Measurements from ENCODE around the gene ZBTB38. TPM values are rescaled to one million over a fixed set of nuclear protein-coding genes. Genes with fewer than 3 reads are reported as not detected.
A peak's percentile ranks its signal among the peaks of the same experiment; 100 is the strongest.

Gene ZBTB38, protein sequence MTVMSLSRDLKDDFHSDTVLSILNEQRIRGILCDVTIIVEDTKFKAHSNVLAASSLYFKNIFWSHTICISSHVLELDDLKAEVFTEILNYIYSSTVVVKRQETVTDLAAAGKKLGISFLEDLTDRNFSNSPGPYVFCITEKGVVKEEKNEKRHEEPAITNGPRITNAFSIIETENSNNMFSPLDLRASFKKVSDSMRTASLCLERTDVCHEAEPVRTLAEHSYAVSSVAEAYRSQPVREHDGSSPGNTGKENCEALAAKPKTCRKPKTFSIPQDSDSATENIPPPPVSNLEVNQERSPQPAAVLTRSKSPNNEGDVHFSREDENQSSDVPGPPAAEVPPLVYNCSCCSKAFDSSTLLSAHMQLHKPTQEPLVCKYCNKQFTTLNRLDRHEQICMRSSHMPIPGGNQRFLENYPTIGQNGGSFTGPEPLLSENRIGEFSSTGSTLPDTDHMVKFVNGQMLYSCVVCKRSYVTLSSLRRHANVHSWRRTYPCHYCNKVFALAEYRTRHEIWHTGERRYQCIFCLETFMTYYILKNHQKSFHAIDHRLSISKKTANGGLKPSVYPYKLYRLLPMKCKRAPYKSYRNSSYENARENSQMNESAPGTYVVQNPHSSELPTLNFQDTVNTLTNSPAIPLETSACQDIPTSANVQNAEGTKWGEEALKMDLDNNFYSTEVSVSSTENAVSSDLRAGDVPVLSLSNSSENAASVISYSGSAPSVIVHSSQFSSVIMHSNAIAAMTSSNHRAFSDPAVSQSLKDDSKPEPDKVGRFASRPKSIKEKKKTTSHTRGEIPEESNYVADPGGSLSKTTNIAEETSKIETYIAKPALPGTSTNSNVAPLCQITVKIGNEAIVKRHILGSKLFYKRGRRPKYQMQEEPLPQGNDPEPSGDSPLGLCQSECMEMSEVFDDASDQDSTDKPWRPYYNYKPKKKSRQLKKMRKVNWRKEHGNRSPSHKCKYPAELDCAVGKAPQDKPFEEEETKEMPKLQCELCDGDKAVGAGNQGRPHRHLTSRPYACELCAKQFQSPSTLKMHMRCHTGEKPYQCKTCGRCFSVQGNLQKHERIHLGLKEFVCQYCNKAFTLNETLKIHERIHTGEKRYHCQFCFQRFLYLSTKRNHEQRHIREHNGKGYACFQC (N-terminal part only)
- 92.8 and 96.4 TPM in 2 replicates for total RNA-seq (2014; rRNA removed; shearing (Covaris generic))

DNA sequence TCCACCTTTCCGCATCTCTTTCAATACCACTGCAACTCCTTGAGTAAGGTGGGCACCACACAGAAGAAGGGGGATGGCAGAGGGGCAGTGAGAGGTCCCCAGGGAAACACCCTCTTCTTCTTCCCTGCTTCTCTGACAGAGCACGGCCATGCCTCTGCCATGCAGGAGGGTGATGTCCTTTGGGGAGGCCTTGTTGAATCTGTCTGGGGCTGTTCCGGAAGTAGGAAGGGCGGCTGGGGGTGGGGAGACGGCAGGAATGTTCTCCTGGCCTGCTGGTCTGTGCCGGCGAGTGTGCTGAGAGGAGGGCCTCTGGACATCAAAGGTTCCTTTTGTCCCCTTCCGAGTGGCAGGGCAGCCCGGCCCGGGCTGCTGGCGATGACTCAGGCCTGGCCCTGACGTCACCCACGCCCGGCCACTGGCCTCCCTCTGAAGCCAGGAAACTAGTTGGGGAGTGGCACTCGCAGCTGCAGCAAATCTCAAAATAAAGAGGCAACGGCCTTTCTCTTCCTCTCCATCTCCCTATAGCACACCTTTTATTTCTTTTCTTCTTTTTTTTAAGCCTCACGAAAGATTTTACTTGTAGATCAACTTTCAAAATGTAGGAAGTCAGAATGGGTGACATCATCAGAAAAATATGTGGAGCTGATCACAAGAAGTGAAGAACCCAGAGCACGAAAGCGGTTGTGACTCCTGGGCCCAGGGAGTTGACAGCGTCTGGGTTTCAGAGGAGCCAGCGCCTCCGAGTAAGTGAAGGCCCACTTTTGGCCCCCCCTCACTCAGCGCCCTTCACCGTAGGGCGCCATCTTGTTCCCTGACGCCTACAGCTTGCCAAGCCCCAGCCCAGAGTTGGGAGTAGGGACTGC, at the start of gene ZBTB38:
Gene ZBTB38, plus strand, starts transcription at position 443 of the 863 bp plus-strand sequence. CDS start 73,885 bp downstream, outside the sequence.
- DNase-seq (ENCODE audit: low read depth): peak; percentile 99

DNA sequence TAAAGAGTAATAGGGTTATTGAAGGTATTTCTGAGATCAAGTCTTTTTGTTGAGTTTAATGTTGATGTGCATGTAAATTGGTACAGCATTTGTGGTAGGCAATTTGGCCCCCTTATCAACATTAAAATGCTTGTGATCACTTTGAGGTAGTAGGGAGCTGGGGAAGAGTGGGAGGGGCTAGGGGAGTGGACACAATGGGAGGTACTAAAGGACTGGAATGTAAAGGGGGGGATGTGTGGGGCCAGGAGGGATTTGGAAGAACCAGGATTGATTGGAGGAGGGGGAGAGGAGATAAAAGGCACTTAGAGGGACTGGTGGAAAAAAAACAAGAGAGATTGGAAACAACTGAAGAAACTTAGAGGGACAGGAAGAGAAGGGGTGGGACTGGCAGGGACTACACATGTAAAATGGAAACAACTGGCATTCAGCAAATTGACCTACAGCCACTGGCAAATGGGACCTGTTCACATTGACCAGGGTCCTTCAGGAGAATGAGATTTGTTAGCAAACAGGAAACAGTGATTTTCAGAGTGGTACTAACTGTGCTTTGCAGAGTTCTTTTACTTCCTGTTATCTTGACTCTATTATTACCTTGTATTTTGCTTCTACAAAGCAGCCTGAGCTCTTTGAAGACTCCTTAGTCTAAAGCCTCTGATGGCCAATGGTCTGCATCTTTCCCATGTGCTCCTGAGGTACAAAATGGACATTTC, 47.8 kb upstream of the ZBTB38 start:
- no peak for DNase-seq (ENCODE audit: low read depth)

DNA sequence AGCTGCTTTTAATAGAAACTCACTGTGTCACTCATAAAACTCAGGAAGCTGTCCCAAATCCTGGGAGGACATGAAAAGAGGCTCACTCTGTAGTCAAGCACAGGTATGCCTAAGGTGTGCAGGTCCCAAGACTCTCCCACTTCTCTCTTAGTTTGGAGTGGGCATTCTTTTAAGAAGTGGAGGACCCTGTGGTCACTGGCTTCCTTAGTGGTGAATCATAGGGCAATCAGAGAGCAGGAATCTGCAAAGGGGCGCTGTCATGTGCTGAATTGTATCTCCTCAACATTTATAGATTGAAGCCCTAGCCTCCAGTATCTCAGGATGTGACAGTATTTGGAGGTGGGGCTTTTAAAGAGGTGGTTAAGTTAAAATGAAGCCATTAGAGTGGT, 47.2 kb upstream of the ZBTB38 start:
- DNase-seq (ENCODE audit: low read depth): peak; percentile 75

DNA sequence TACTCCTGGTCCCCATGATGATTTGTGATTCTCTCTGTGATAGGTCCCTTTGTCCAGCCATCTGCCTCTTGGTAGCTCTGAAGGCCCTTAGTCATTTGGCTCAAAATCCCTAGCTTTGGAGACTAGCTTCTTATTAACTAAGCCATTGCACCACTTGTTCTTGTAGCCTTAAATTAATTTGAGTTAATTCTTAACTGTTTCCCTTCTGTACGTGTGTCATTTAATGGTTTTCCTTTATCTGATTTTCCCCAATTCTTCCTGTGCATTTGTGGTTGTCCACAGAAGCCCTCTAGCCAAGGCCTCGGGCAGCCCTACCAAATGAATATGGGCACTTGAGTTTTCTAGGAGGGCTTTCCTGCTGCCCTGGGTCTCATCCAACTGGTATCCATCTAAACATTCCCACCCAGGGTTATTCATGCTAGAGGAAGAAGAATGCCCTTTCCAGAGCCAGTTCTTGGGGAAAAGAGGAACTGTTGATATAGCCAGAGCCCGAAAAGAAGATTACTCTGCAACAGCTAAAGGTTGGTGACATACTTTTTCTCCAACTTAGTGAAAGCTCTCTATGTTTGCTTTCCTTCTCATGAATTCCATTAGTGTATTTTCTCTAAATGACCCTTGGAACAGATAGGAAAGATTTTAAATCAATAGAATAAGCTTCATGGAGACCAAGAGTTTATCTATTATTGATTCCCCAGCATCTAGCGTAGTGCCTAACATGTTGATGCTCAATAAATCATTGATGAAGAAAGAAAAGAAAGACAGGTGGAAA, 44.2 kb upstream of the ZBTB38 start:
- peak; percentile 19 for DNase-seq (ENCODE audit: low read depth)

DNA sequence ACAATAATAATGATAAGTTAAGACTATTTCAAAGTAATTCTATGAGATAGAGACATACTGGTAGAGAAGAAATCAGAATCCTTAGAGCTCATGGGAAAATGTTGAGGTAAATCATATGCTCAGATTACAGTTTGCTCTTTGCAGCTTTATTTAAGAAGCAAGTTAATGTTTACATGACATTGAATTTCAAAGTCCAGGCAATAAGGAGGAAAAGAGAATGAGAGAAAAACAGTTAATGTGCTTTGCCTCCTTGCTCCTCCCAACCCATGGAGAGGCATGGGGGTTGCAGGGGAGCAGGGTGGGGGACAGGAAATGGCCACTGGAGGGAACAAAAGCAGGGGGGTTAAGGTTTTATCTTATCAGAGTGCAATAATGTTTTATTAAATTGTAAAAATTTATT, 42.2 kb upstream of the ZBTB38 start:
- DNase-seq (ENCODE audit: low read depth): no peak

DNA sequence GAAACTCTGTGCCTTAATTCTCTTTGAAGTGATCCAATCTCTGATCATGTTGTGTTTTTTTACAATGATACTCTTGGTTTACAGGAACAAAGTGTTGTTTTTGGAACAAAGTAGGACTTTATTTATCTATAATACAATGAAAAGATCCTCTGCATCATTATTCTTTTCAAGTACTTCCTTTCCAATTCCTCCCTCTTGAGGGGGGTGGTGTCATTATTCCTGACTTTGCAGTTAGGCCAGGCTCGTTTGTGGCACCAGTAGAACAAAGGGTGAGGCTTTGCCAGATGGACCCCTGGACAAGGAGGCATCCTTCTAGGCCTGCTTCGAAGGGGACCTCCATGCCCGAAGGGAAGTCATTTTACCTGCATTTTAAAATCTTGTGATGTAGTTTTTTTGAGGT, 41.7 kb upstream of the ZBTB38 start:
- DNase-seq (ENCODE audit: low read depth): no peak

DNA sequence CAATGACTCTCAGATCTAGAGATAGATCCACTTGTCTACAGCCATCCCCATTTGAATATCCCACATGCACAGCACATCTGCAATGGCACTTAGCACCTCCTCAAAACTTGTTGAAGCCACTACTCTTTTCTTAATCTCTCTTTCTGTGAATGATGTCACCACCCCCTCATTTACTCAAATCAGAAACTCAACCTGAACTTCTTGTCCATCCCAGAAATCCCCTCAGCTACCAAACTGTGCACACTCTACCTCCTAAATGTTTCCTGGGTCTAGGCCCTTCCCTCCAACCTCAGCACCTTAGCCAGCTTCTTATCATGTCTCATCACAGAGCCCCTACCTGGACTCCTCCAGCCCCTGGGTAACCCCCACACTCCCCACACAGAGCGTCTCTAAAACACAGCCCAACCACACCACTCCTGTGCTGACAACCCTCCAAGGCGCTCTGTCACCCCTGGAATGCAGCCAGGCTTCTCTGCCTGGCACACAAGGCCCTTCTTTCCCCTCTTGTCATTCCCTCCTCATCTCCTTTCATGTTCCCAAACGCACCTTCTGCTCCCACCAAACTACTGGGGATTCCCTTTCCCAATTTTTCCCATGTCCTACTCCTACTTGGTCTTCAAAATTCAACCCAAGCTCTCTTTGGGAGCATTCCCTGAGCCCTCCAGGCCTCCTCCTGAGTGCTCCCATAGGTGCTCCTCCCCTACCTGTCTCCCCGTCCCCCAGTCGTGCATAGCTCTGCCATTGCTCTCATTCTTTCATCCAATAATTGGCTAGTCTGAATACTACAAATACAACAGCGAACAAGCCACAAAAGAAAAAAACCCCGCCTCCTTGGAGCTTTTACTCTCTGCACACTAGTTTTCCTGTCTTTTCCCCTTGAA, 39.8 kb upstream of the ZBTB38 start:
- peak; percentile 35 for DNase-seq (ENCODE audit: low read depth)

DNA sequence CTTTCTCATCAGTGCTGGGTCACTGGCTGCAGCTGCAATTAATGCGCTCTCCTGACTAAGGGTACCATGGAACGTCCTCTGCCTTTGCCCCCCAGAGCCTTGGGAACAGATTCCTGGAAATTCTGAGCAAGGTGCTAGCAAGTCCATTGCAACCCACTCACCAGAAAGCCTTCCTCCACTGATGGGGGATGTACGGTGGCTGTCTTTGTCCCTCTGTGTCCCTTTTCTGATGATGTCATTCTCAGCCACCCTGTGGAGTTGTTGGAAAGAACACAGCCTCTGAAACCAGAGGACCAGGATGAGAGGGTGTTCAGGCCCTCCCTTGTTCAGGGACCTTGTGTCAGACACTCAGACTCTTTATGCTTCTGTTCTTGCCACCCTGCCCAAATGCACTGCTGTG, 38.1 kb upstream of the ZBTB38 start:
- no peak for DNase-seq (ENCODE audit: low read depth)

DNA sequence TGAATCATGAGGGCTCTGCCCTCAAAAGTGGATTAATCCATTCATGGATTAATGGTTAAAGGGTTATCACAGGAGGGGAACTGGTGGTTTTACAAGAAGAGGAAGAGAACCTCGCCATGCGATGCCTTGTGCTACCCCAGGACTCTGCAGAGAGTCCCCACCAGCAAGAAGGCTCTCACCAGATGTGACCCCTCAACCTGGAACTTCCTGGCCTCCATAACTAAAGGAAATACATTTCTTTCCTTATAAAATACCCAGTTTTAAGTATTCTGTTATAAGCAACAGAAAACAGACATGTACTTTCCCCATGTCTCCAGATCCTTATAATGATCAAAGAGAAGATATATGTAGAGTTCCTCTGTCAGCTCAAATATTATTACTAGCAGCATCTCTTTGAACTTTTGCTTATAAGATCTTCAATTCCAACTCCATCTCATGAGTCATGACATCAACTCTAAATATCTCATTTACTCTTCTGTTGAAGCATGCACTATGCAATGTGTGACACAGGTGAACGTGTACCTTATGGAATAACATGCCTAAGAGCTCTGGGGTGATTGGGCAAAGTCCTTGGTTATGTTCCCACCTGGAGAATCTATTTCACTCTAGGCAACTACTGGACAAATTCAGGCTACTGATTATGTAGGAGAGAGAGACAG, 37.5 kb upstream of the ZBTB38 start:
- DNase-seq (ENCODE audit: low read depth): peak; percentile 45

DNA sequence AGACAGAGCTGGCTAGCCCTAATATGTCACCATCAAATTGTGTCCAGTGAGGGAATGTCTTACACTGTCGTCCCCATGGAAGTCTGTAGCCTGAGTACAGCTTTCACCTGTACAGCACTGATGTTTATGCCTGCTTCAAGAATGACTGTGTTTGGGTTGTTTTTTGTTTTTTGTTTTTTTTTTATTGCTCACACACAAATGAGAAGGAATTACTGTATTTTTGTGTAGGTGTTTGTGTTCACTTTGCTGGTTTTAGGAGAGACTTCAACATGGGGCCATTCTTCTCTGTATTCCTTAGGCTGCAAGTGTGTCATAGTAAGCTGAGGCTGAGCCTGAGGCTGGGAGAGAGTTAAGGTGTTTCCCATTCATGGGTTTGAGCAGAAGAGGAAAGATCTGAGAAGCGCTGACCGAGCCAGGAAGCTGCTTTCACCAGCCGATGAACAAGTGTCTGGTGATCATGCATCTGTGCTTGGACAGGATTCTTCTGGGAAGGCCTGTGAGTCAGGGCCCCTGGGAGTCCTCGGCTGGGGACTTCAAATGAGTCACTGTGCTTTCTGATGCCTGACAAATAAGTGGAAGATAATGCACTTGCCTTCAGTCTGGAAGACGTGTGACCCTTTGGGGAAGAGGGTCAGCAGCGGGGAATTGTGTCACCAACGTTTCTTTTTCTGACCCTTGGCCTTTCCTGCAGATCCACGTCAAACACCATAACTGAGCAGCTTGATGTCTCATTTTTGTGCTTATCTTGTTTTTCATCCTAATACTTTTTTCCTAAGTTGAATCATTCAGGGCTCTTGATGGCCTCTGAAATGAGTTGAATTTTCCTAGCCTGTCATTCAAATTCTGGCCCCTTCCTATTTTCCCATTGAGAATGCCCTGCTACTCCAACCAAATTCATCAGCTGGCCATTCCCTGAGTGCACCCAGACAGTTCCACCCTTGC, 36.7 kb upstream of the ZBTB38 start:
- DNase-seq (ENCODE audit: low read depth): peak; percentile 100

DNA sequence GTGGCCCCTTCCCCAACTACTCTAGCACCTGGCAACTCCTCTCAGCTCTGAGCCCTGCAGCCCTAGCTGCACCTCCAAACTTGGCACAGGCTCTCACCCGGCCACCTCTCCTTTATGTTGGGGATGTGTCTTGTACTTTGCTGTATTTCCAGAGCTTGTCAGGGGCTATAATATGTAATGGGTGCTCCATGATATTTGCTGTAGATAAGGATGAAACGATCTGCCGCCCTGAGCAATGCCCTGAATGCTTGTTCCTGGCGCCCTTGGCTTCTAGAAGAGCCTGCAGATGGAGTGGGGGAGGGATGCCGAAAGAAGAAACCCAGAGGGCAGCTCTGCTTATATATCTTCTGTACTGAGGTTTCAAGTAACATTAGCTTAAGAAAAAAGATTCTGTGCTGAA, 35.9 kb upstream of the ZBTB38 start:
- DNase-seq (ENCODE audit: low read depth): no peak

DNA sequence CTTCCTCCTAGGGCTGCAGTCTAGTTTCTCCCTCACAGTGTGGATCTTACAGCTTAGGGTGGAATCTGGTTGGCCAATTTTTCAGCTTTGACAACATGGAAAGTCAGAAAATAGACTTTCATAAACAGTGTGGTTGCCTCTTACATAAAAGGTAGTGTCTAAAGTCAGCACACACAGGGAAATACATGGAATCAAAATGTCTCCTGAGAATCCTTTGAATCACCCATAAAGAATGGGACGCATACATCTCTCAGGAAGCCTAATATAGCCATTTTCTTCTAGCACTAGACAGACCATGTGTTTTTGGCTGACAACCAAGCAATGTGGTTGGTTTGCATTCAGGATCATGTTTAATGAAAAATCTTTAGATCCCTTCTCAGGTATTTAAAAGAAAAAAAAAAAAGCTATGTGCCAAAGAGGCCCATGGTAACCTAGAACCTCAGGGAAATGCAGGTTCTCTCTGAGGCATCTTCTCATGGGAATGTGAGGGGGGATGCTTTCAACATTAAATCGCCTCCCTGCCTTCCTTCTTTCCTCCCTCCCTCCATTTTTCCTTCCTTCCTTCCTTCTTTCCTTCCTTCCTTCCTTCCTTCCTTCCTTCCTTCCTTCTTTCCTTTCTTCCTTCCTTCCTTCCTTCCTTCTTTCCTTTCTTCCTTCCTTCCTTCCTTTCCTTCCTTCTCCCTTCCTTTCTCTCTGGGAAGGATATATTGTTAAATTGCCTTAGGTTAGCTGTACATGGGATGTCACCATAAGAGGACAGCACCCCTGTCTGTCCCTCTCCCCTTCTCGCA, 34.3 kb upstream of the ZBTB38 start:
- DNase-seq (ENCODE audit: low read depth): peak; percentile 35

DNA sequence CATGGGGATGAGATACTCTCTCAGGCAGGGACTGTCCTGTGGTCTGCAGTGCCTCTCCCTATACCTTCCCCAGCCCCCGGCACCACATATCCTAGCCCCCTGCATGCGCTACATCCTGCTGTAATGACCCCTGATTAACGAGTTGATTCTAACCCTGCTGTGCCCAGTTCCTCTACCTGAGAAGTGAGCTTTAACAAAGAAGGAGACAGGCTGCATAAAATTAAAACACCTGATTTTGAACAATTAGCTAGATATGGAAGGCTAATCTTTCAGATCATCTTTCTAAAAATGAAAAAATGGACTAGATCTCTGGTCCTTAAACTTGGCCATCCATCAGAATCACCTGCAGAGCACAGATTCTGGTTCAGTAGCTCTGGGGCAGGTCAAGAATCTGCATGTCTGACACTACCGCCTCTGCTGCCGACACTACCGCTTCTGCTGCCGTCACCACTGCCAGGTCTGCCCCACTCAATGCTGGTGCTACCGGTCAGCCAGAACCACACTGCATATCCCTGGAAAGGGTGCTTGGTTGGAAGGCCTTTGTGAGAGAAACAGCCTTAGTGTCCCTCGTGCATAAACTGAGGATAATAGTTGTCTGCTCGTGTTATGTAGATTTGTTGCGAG, 33.6 kb upstream of the ZBTB38 start:
- DNase-seq (ENCODE audit: low read depth): no peak

DNA sequence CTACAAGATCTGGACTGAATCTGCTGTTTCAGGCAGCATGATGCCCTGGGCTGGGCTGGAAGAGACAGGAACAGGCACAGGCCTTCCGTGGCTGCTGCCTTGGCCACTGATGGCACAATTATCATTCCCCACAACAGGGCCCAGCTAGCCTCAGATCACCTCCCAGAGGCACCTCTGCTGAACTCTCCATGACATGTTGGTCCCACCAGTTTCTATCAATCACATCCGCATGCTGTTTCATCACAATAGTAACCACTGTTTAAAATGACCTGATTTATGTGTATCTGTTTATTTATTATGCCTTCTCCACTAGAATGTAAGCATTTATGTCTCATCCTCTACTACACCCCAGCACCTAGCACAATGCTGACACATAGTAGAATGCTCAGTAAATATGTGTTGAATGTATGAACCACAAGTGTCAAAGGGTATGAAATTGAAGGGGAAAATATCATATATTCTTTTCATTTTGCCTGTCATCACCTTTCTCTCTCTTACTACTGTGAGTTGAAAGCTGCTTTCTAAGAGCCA, 32.7 kb upstream of the ZBTB38 start:
- DNase-seq (ENCODE audit: low read depth): peak; percentile 67

DNA sequence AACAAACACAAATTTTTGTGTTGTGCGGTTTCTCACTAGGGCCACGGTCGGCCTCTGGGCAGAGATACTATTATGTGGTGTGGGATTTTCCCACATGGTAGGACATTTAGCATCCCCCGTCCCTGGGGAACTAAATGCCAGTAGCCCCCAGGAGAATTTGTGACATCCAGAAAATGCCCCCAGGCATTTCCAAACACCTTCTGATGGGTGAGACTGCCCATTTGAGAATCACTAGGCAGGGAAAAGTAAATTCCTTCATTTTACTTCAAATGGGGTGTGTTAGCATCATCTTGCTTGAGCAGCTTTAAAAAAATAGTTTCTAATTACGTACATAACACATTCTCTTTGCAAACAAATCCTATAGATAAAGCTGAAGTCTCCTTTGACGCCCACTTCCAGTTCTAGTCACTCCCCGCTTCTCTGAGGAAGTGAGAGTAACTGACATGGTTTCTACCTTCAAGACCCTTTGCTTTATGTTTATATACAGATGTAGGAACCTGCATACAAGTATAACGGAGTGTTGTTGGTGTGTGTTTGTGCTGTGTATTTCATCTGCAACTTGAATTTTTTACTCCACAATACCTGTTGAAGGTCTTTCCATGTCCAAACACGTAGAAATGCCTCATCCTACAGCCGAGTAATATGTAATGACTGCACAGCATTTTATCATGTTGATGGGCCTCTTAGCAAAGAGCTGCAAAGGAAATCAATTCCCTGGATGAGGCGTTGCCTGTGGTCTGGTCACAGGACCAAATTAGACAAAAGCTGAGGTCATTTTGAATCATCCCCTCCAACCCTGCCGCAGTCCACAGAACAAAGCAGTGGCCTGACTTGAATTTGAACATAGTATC, 31.4 kb upstream of the ZBTB38 start:
- DNase-seq (ENCODE audit: low read depth): peak; percentile 95

All from M059J (cell line).